ENCODE measurements around the gene TSC2.
"Not testable (repeated sequence)": the region's sequence is repeated elsewhere in the genome, so short reads cannot be mapped to it uniquely, and the experiment has no call there.

TSC2 gene

GRCh38 chr16:2087748-2088631, 40.2 kb downstream of the TSC2 start:
- DNase-seq: no peak

GRCh38 chr16:2088759-2089358, 41.1 kb downstream of the TSC2 start:
- no peak for DNase-seq

- no peak for DNase-seq
These were observed 42.1 kb downstream of the TSC2 start for GRCh38 chr16:2089706-2090480.

GRCh38 chr16:2090481-2090776, 42.6 kb downstream of the TSC2 start:
- DNase-seq: no peak

- no peak for DNase-seq
These were observed 43.2 kb downstream of the TSC2 start for GRCh38 chr16:2090777-2091546.

GRCh38 chr16:2091547-2092255, 43.9 kb downstream of the TSC2 start:
- DNase-seq: no peak

- no peak for DNase-seq
These were observed 44.5 kb downstream of the TSC2 start for GRCh38 chr16:2092256-2092620.

- DNase-seq: no peak
These were observed 45.1 kb downstream of the TSC2 start for GRCh38 chr16:2092866-2093265.

- DNase-seq: no peak
These were observed 46.0 kb downstream of the TSC2 start for GRCh38 chr16:2093793-2094192.

- DNase-seq: no peak
These were observed 47.6 kb downstream of the TSC2 start for GRCh38 chr16:2095315-2095853.

GRCh38 chr16:2095918-2096582, 48.3 kb downstream of the TSC2 start:
- no peak for DNase-seq

- no peak for DNase-seq
These were observed 49.2 kb downstream of the TSC2 start for GRCh38 chr16:2096853-2097595.

- not testable (repeated sequence) for DNase-seq
These were observed 49.9 kb downstream of the TSC2 start for GRCh38 chr16:2097689-2098088.

- DNase-seq: not testable (repeated sequence)
These were observed 53.8 kb downstream of the TSC2 start for GRCh38 chr16:2101581-2101980.

GRCh38 chr16:2102471-2102870, 54.7 kb downstream of the TSC2 start:
- no peak for DNase-seq

GRCh38 chr16:2104464-2104863, 56.7 kb downstream of the TSC2 start:
- not testable (repeated sequence) for DNase-seq

GRCh38 chr16:2105291-2105690, 57.5 kb downstream of the TSC2 start:
- DNase-seq: not testable (repeated sequence)

GRCh38 chr16:2105769-2106168, 58.0 kb downstream of the TSC2 start:
- not testable (repeated sequence) for DNase-seq

GRCh38 chr16:2106211-2106610, 58.4 kb downstream of the TSC2 start:
- DNase-seq: not testable (repeated sequence)

- not testable (repeated sequence) for DNase-seq
These were observed 59.5 kb downstream of the TSC2 start for GRCh38 chr16:2107121-2107790.

All from activated gamma-delta T cell treated with Interleukin-2 at 50 U/mL for 16 hours (primary cell).